Measurements from ENCODE around the gene ATF6. TPM values are rescaled to one million over a fixed set of nuclear protein-coding genes. Genes with fewer than 3 reads are reported as not detected.

The ATF6 gene
- total and polyA plus RNA-seq, 4 donors, result 10.0 to 22.5 (median 13.4) TPM

Small RNA genes within 50 kb of the gene (small RNA-seq; reads per million reads assigned to genes)
- not detected for gene RN7SL466P

Other genes with a start within 250 kb of the ATF6 start
- gene HSPA6, start 241.8 kb upstream of the ATF6 start, total RNA-seq, result 1 to 10 TPM; 2.4 to 3.1 TPM
- under 1 TPM; 0.44 to 0.63 TPM for gene HSPA6, start 241.8 kb upstream of the ATF6 start, polyA plus RNA-seq
- 10 to 100 TPM; 37.7 to 70.1 TPM for gene FCGR3A, start 216.5 kb upstream of the ATF6 start, total RNA-seq
- 10 to 100 TPM in 1 of 2 donors, 1 to 10 TPM in 1; 9.8 to 60.7 TPM for gene FCGR3A, start 216.5 kb upstream of the ATF6 start, polyA plus RNA-seq
- 1 to 10 TPM; 6.0 to 9.2 TPM for gene FCGR3B, start 135.1 kb upstream of the ATF6 start, total RNA-seq
- gene FCGR3B, start 135.1 kb upstream of the ATF6 start, polyA plus RNA-seq, result 1 to 10 TPM in 1 of 2 donors, under 1 TPM in 1; 0.64 to 2.2 TPM
- 10 to 100 TPM in 1 of 2 donors, 1 to 10 TPM in 1; 7.9 to 31.6 TPM for gene FCGR2B, start 103.2 kb upstream of the ATF6 start, total RNA-seq
- 10 to 100 TPM; 18.5 to 39.5 TPM for gene FCGR2B, start 103.2 kb upstream of the ATF6 start, polyA plus RNA-seq
- 1 to 10 TPM in 1 of 2 donors, under 1 TPM in 1; 0.33 to 3.3 TPM for gene FCRLA, start 59.1 kb upstream of the ATF6 start, total RNA-seq
- under 1 TPM; 0.06 to 0.25 TPM for gene FCRLA, start 59.1 kb upstream of the ATF6 start, polyA plus RNA-seq
- gene FCRLB, start 44.8 kb upstream of the ATF6 start, total RNA-seq, result 1 to 10 TPM in 1 of 2 donors, under 1 TPM in 1; 0.33 to 2.9 TPM
- gene FCRLB, start 44.8 kb upstream of the ATF6 start, polyA plus RNA-seq, result under 1 TPM; 0.38 to 0.76 TPM
- gene DUSP12, start 16.5 kb upstream of the ATF6 start, total RNA-seq, result 10 to 100 TPM; 14.9 to 18.2 TPM
- gene DUSP12, start 16.5 kb upstream of the ATF6 start, polyA plus RNA-seq, result 10 to 100 TPM in 1 of 2 donors, 1 to 10 TPM in 1; 7.9 to 10.1 TPM

Data from liver (tissue), 5 donors.